Loucy (cell line): Measurements from ENCODE around the gene RNF7.

ENCODE experiments used
- EZH2phosphoT487 ChIP-seq: fragments of 200-600 bp; IDR thresholded peaks from 2 replicates; pipeline ENCODE4 v1.6.1; 2018; ENCODE audit warnings: antibody characterized with exemption, mild to moderate bottlenecking, moderate library complexity, borderline replicate concordance
- TF ChIP-seq, protein P1 (sequence below): fragments of 200-600 bp; sonication (generic); conservative IDR thresholded peaks from 2 replicates; pipeline ENCODE4 v1.5.1; 2014; ENCODE audit warnings: mild to moderate bottlenecking, antibody characterized with exemption, low read length

DNA sequence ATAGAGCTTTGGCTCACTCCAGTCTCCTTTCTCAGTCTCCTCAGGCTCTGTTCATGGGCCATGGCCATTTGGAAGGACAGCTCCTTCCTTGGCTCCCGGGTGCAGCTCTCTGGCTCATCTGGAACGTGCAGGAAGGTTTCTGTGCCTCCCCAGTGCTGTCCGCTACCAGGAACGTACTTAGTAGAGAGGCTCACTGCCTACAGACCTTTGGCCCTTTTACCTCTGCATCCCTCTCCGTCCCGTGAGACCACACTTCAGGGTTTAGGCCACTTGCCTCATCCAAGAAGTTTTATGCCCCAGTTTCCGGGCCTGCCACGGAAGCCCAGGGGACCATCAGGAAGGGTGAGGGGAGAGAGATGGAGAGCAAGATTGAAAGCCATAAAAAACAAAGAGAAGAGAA is 46.0 kb downstream of the RNF7 start:
- TF ChIP-seq, protein P1, sequence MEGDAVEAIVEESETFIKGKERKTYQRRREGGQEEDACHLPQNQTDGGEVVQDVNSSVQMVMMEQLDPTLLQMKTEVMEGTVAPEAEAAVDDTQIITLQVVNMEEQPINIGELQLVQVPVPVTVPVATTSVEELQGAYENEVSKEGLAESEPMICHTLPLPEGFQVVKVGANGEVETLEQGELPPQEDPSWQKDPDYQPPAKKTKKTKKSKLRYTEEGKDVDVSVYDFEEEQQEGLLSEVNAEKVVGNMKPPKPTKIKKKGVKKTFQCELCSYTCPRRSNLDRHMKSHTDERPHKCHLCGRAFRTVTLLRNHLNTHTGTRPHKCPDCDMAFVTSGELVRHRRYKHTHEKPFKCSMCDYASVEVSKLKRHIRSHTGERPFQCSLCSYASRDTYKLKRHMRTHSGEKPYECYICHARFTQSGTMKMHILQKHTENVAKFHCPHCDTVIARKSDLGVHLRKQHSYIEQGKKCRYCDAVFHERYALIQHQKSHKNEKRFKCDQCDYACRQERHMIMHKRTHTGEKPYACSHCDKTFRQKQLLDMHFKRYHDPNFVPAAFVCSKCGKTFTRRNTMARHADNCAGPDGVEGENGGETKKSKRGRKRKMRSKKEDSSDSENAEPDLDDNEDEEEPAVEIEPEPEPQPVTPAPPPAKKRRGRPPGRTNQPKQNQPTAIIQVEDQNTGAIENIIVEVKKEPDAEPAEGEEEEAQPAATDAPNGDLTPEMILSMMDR: no peak
- no peak for TF ChIP-seq EZH2phosphoT487
